DOHH2 (cell line): Measurements from ENCODE around the gene SUCO.

Experiments used
- EZH2phosphoT487 ChIP-seq: fragments of 200-600 bp; sonication (generic); IDR thresholded peaks from 2 replicates; pipeline ENCODE4 v1.6.1; 2017; ENCODE audit warnings: borderline replicate concordance, mild to moderate bottlenecking, antibody characterized with exemption, low read length, moderate library complexity, mixed read lengths
- TF ChIP-seq, protein P1 (sequence below): fragments of 200-600 bp; sonication (generic); IDR thresholded peaks from one replicate; pipeline ENCODE4 v1.5.1; 2014; ENCODE audit warnings: antibody characterized with exemption, mild to moderate bottlenecking, low read depth, low read length; ENCODE audit not compliant: poor library complexity, severe bottlenecking

DNA sequence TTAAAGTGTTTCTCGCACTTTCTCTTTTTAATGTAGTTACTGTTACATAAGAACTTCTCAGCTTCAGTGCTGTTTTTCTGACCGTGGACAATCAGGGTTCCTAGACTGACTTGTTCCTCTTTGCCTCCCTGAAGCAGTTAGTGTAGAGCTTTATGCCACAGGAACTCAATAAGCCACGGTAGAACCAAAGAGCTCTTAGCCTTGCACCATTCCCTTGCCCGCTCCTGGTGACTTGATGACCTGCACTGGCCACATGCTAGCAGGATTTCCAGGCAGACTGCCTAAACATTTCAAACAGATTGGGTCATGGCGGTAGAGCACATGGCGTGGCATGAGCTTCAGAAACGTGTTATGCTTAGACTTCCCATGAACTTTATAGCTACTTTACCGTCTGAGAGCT lies 107.2 kb downstream of the SUCO start:
- TF ChIP-seq, protein P1, sequence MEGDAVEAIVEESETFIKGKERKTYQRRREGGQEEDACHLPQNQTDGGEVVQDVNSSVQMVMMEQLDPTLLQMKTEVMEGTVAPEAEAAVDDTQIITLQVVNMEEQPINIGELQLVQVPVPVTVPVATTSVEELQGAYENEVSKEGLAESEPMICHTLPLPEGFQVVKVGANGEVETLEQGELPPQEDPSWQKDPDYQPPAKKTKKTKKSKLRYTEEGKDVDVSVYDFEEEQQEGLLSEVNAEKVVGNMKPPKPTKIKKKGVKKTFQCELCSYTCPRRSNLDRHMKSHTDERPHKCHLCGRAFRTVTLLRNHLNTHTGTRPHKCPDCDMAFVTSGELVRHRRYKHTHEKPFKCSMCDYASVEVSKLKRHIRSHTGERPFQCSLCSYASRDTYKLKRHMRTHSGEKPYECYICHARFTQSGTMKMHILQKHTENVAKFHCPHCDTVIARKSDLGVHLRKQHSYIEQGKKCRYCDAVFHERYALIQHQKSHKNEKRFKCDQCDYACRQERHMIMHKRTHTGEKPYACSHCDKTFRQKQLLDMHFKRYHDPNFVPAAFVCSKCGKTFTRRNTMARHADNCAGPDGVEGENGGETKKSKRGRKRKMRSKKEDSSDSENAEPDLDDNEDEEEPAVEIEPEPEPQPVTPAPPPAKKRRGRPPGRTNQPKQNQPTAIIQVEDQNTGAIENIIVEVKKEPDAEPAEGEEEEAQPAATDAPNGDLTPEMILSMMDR, result no peak
- TF ChIP-seq EZH2phosphoT487, result no peak
